Measurements from ENCODE around the gene IGFN1. TPM values are rescaled to one million over a fixed set of nuclear protein-coding genes. Genes with fewer than 3 reads are reported as not detected.

IGFN1 gene
- total and polyA plus RNA-seq, 9 of the 15 experiments (the other 6 are each of a cell fraction or from before 2014, with no cell fraction given): 0.04 TPM; not detected in 8

DNA sequence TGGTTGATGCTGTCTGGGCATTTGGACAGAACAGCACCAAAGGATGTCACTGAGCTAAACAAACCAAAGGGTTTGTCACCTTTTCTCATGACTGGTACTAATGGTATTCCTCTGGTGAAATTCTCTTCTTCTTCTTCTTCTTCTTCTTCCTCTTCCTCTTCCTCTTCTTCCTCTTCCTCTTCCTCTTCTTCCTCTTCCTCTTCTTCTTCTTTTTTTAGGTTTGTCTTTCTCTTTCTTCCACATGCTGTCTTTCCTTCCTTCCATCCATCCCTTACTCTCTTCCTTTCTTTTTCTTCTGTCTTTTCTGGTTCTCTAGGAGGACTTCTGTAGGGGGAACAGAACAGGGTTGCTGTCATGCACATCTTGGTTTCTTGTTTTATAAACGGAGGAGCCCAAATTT, 9.3 kb upstream of the IGFN1 start:
- CTCF ChIA-PET (ENCODE audit: low intra/inter-chr PET ratio): no interaction called here
- H3K27ac ChIP-seq (ENCODE audit: extremely low read depth, low read depth, low read length): no peak overlapping the region
- no peak overlapping the region for H3K4me3 ChIP-seq
- no peak overlapping the region for H3K4me2 ChIP-seq (ENCODE audit: insufficient read depth, low read length)
- H3K27me3 ChIP-seq (ENCODE audit: control insufficient read depth in 2 of 2, insufficient read depth in 2 of 2, low read length in 2 of 2): peaks cover 36 to 55% of the 10 kb centered on the region in 2 experiments
- 7% methylated on average over 1 of the region's 1 CpG for WGBS (ENCODE audit: insufficient coverage, low coverage, missing lambda C conversion rate)
- no peaks in the 10 kb centered on the region for H3K36me3 ChIP-seq (ENCODE audit: control insufficient read depth, insufficient read depth, low read length)
- H3K79me2 ChIP-seq (ENCODE audit: control insufficient read depth, insufficient read depth, low read length): no peaks in the 10 kb centered on the region
- TF ChIP-seq, protein P1, sequence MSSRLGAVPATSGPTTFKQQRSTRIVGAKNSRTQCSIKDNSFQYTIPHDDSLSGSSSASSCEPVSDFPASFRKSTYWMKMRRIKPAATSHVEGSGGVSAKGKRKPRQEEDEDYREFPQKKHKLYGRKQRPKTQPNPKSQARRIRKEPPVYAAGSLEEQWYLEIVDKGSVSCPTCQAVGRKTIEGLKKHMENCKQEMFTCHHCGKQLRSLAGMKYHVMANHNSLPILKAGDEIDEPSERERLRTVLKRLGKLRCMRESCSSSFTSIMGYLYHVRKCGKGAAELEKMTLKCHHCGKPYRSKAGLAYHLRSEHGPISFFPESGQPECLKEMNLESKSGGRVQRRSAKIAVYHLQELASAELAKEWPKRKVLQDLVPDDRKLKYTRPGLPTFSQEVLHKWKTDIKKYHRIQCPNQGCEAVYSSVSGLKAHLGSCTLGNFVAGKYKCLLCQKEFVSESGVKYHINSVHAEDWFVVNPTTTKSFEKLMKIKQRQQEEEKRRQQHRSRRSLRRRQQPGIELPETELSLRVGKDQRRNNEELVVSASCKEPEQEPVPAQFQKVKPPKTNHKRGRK (tag; IDR thresholded peaks at IDR 0.05): peak; percentile 55; the same call in 1 of the 2 replicates
- TF ChIP-seq ESRRA (IDR thresholded peaks at IDR 0.05; ENCODE audit: borderline replicate concordance, low read depth): no peak
- DNase-seq (ENCODE audit: extremely low read depth in 1 of 4, low spot score in 3 of 4) (no peak), ATAC-seq (no peak), FAIRE-seq (no peak)
- H3K4me1 ChIP-seq (replicated peaks in 1 of 2; ENCODE audit: control insufficient read depth in 2 of 2, insufficient read depth in 2 of 2, low read length in 2 of 2): peaks cover 0 to 3% of the 10 kb centered on the region in 2 experiments; a peak in 1 of 5 replicates
- H3K9ac ChIP-seq (ENCODE audit: insufficient read depth in 1 of 2, low read depth in 2 of 2, low read length in 2 of 2): no peak overlapping the region
- no peak overlapping the region for H2AFZ ChIP-seq (ENCODE audit: low read depth, low read length)
- no peaks in the 10 kb centered on the region for H4K20me1 ChIP-seq (replicated peaks; ENCODE audit: control insufficient read depth, insufficient read depth, low read length)
- H3K9me3 ChIP-seq (replicated peaks; ENCODE audit: control insufficient read depth, insufficient read depth, low read depth, low read length): no peaks in the 10 kb centered on the region
- no TSS peak for BruUV-seq (replicated peaks)
- intact Hi-C loops (cut with micrococcal nuclease): loop anchor here (10.0 kb wide), 1 partner anchor 97 kb away; no protein-coding TSS in a partner anchor
- H3K9me1 ChIP-seq (ENCODE audit: control insufficient read depth, insufficient read depth, low read length): peaks cover 3% of the 10 kb centered on the region
- in situ Hi-C loops (cut with MboI): no loop called here
- POLR2A ChIA-PET: interaction anchor here (0.6 to 1.2 kb wide), 2 partner anchors 13 to 315 kb away, joined by 3 to 5 read pairs; no protein-coding TSS in a partner anchor

DNA sequence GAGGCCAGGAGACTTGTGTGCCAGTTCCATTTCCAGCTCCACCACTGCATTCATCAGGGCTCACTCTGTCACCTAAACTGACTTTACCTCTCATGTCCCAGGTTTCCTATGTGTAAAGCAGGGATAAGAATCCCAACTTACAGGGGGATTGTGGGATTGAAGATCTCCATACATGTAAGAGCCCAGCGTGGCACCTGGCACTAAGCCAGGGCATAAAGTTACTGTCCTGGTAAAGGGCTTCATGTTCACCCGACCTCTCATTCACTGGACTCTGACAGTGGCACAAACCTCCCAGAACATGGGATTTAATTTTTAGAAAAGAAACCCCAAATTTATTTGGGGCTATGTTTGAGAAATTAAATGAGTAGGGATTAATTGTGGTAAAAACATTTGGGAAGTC, 8.9 kb upstream of the IGFN1 start:
- TF ChIP-seq, protein P2, sequence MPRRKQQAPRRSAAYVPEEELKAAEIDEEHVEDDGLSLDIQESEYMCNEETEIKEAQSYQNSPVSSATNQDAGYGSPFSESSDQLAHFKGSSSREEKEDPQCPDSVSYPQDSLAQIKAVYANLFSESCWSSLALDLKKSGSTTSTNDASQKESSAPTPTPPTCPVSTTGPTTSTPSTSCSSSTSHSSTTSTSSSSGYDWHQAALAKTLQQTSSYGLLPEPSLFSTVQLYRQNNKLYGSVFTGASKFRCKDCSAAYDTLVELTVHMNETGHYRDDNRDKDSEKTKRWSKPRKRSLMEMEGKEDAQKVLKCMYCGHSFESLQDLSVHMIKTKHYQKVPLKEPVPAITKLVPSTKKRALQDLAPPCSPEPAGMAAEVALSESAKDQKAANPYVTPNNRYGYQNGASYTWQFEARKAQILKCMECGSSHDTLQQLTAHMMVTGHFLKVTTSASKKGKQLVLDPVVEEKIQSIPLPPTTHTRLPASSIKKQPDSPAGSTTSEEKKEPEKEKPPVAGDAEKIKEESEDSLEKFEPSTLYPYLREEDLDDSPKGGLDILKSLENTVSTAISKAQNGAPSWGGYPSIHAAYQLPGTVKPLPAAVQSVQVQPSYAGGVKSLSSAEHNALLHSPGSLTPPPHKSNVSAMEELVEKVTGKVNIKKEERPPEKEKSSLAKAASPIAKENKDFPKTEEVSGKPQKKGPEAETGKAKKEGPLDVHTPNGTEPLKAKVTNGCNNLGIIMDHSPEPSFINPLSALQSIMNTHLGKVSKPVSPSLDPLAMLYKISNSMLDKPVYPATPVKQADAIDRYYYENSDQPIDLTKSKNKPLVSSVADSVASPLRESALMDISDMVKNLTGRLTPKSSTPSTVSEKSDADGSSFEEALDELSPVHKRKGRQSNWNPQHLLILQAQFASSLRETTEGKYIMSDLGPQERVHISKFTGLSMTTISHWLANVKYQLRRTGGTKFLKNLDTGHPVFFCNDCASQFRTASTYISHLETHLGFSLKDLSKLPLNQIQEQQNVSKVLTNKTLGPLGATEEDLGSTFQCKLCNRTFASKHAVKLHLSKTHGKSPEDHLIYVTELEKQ (CRISPR knock-in tag; IDR thresholded peaks at IDR 0.05): no peak
- peak; percentile 67 for TF ChIP-seq NFIC (IDR thresholded peaks at IDR 0.05)
- Histone ChIP-seq H3K27ac (ENCODE audit: extremely low read depth, low read depth, low read length) (no peak overlapping the region), H3K9me1 (ENCODE audit: control insufficient read depth, insufficient read depth, low read length) (peaks cover 3% of the 10 kb centered on the region), H3K36me3 (ENCODE audit: control insufficient read depth, insufficient read depth, low read length) (no peaks in the 10 kb centered on the region), H4K20me1 (replicated peaks; ENCODE audit: control insufficient read depth, insufficient read depth, low read length) (no peaks in the 10 kb centered on the region), H3K4me2 (ENCODE audit: insufficient read depth, low read length) (no peak overlapping the region), H3K4me1 (replicated peaks in 1 of 2; ENCODE audit: control insufficient read depth in 2 of 2, insufficient read depth in 2 of 2, low read length in 2 of 2) (peaks cover 0 to 3% of the 10 kb centered on the region in 2 experiments; a peak in 1 of 5 replicates), H3K9me3 (replicated peaks; ENCODE audit: control insufficient read depth, insufficient read depth, low read depth, low read length) (no peaks in the 10 kb centered on the region), H3K4me3 (no peak overlapping the region), H3K9ac (ENCODE audit: insufficient read depth in 1 of 2, low read depth in 2 of 2, low read length in 2 of 2) (no peak overlapping the region), H3K79me2 (ENCODE audit: control insufficient read depth, insufficient read depth, low read length) (no peaks in the 10 kb centered on the region), H2AFZ (ENCODE audit: low read depth, low read length) (no peak overlapping the region), H3K27me3 (ENCODE audit: control insufficient read depth in 2 of 2, insufficient read depth in 2 of 2, low read length in 2 of 2) (peaks cover 36 to 57% of the 10 kb centered on the region in 2 experiments)
- in situ Hi-C loops (cut with MboI) (no loop called here), intact Hi-C loops (cut with micrococcal nuclease) (loop anchor here (10.0 kb wide), 1 partner anchor 97 kb away; no protein-coding TSS in a partner anchor)
- FAIRE-seq (no peak), ATAC-seq (no peak), DNase-seq (ENCODE audit: extremely low read depth in 1 of 4, low spot score in 3 of 4) (no peak)
- no TSS peak for BruUV-seq (replicated peaks)
- CTCF ChIA-PET (ENCODE audit: low intra/inter-chr PET ratio): no interaction called here
- POLR2A ChIA-PET: interaction anchor here (0.6 to 1.2 kb wide), 2 partner anchors 13 to 315 kb away, joined by 3 to 5 read pairs; no protein-coding TSS in a partner anchor
- 6% methylated on average over 2 of the region's 2 CpGs for WGBS (ENCODE audit: insufficient coverage, low coverage, missing lambda C conversion rate)

Measured in K562 (cell line).